Heart left ventricle (tissue), 13 donors: ENCODE data around the gene FAM222A.

ENCODE experiments used
- POLR2A ChIP-seq, 2 donors: fragments of 450-650 bp; IDR thresholded peaks; one replicate each; pipeline ENCODE4 v1.6.1; 2017; ENCODE audit warnings: antibody characterized with exemption in 2 of 2, mild to moderate bottlenecking in 2 of 2, moderate library complexity in 2 of 2
- TF ChIP-seq, protein P1 (sequence below), 12 donors: fragments of 200-600 bp; sonication (generic) in 4 of 12; IDR thresholded peaks; one replicate each; pipeline versions ENCODE4 v1.5.0 to v1.8.0; 2018 to 2022; ENCODE audit warnings: antibody characterized with exemption in 12 of 12, mild to moderate bottlenecking in 5 of 12
- donor health status: ischemic (EF 13 %, LVEDD 7.1; RV severe dilation, severe dysfunction).
- donor health status: DM: no; HTN: yes; CAD: no.
- donor health status: DM: no; HTN: no; CAD: no.
- donor health status: ischemic (EF 25% LVEDD 6.9; RV normal size, moderate dysfunction).
- donor health status: ischemic (EF 25% LVEDD 5.7; RV mildly dilated, moderate dysfunction).
- donor health status: ischemic (EF 35%, LVEDD 5.7; RV mildly dilated, moderate dysfunction).
- donor health status: nonischemic (EF 11% LVEDD 7.7; RV severe dilation, severe dysfunction).
- donor health status: DM: yes; HTN: yes; CAD: no.
- donor health status: PGD.
- donor health status: ischemic (EF 29% LVEDD 5.4; RV normal size, mild dysfunction).
- donor health status: nonischemic (EF 23%, LVEDD 6.1; RV moderate dilation, normal function).

DNA sequence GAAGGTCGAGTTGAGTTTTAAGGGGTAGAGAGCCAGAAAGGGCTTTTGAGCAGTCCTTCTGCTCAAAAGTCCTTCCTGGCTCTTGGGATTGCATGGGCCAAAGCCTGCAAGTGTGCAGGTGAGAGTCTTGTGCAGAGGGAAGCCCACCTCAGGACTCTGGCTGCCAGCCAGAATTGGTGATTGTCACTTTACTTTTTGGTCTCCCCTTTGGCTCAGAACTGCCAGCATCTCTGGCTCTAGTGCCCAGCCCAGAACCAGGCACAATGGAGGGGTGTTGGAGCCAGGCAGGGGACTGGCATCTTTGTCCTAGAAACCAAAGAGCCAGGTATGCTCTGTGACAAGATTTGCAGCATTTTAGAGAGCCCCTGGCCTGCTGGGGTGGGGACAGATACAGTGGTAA lies 23.5 kb downstream of the FAM222A start:
- TF ChIP-seq, protein P1, sequence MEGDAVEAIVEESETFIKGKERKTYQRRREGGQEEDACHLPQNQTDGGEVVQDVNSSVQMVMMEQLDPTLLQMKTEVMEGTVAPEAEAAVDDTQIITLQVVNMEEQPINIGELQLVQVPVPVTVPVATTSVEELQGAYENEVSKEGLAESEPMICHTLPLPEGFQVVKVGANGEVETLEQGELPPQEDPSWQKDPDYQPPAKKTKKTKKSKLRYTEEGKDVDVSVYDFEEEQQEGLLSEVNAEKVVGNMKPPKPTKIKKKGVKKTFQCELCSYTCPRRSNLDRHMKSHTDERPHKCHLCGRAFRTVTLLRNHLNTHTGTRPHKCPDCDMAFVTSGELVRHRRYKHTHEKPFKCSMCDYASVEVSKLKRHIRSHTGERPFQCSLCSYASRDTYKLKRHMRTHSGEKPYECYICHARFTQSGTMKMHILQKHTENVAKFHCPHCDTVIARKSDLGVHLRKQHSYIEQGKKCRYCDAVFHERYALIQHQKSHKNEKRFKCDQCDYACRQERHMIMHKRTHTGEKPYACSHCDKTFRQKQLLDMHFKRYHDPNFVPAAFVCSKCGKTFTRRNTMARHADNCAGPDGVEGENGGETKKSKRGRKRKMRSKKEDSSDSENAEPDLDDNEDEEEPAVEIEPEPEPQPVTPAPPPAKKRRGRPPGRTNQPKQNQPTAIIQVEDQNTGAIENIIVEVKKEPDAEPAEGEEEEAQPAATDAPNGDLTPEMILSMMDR (IDR thresholded peaks at IDR 0.05), result no peak
- no peak for TF ChIP-seq POLR2A (IDR thresholded peaks at IDR 0.05)
